GM12875 (cell line): ENCODE results near the gene TBC1D14.

ENCODE experiments used
- H3K4me3 ChIP-seq: one replicate; pipeline ENCODE4 v1.5.1; 2011; ENCODE audit warnings: low read depth, low read length, control low read depth
- CTCF ChIP-seq: IDR thresholded peaks from 2 replicates; pipeline ENCODE4 v1.5.1; 2011; ENCODE audit warnings: low read depth, mild to moderate bottlenecking, control low read depth, inconsistent platforms, low read length, moderate library complexity, borderline replicate concordance; ENCODE audit not compliant: insufficient read depth

Gene TBC1D14

DNA sequence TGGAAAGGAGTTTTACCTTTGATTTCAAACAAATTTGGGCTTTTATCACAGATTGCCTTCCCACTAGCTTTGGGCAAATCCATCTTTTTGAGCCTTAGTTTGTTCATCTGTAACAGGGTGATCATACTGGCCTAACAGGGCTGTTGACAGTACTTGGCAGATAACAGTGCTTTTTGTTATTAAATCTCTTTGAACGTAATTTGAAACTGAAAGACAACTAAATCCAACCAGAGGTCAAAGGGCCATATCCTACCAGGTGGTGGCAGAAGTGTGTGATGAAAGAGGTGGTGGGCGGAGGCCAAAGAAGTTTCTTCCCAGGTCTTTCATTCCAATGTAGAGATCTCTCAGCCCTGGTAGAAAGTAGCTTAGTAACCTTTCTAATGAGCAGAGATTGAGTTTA lies 98.3 kb downstream of the TBC1D14 start:
- no peak overlapping the region for H3K4me3 ChIP-seq
- TF ChIP-seq CTCF: no peak

DNA sequence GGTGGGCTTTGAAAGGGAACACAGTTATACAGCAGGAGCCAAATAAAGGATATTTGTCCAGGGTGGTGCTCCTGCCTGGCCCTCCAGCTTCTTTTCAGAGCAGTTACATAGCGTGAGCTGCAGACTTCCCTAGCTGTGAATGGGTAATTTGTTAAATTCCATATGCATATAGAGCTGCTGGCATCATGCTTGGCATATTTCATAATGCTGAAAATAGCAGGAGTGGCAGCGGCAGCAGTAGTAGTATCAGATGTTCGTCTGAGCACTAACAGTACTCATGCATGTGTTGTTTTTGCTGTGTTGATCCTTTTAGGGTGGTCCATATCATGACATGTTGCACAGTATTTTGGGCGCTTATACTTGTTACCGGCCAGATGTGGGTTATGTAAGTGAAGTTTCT lies 99.9 kb downstream of the TBC1D14 start:
- no peak for TF ChIP-seq CTCF
- H3K4me3 ChIP-seq: no peak overlapping the region

DNA sequence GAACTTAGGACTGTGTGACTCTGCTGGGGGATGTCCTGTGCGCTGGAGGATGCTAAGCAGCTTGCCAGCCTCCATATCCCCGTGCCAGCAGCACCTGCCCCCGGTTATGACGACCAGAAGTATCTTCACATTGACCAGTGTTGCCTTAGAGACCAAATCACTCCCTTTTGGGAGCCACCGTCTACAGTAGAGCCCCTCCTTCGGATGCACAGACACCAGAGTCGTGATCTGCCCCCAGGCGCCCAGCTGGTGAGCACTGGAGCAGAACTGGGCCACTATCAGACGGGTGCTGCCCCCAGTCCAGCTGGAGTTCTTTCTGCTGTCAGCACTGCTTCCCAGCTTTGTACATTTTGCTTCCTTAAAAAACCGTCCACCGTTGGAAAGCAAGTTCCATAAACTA lies 103.5 kb downstream of the TBC1D14 start:
- TF ChIP-seq CTCF: no peak

GRCh38 chr4:7014815-7015214 lies 105.2 kb downstream of the TBC1D14 start:
- no peak overlapping the region for H3K4me3 ChIP-seq
- no peak for TF ChIP-seq CTCF

More for the DNA sequence above, 103.5 kb downstream of the TBC1D14 start:
- no peak overlapping the region for H3K4me3 ChIP-seq

- no peak overlapping the region for H3K4me3 ChIP-seq
- no peak for TF ChIP-seq CTCF
These were observed 105.9 kb downstream of the TBC1D14 start for GRCh38 chr4:7015383-7016035.

GRCh38 chr4:7016086-7016485 lies 106.5 kb downstream of the TBC1D14 start:
- no peak for TF ChIP-seq CTCF

GRCh38 chr4:7016512-7016911 lies 106.9 kb downstream of the TBC1D14 start:
- TF ChIP-seq CTCF: no peak
- no peak overlapping the region for H3K4me3 ChIP-seq

More at GRCh38 chr4:7016086-7016485, 106.5 kb downstream of the TBC1D14 start:
- no peak overlapping the region for H3K4me3 ChIP-seq
